WTC11 (cell line): ENCODE results near the gene KDF1. TPM values are rescaled to one million over a fixed set of nuclear protein-coding genes. Genes with fewer than 3 reads are reported as not detected.

Experiments used
- ARID4B ChIP-seq: sonication (generic); formaldehyde crosslinking; IDR thresholded peaks from 2 replicates; pipeline ENCODE4 v1.8.0; 2023; ENCODE audit warnings: missing genetic modification reagents, mild to moderate bottlenecking, borderline replicate concordance
- ATF1 ChIP-seq: sonication (generic); formaldehyde crosslinking; IDR thresholded peaks from 2 replicates; pipeline ENCODE4 v1.8.1; 2023; ENCODE audit warnings: mild to moderate bottlenecking, moderate library complexity, missing genetic modification reagents
- ATF6 ChIP-seq: sonication (generic); formaldehyde crosslinking; IDR thresholded peaks from 2 replicates; pipeline ENCODE4 v1.8.1; 2023; ENCODE audit warnings: mild to moderate bottlenecking, missing genetic modification reagents
- CREB1 ChIP-seq: sonication (generic); formaldehyde crosslinking; IDR thresholded peaks from 2 replicates; pipeline ENCODE4 v1.8.0; 2023; ENCODE audit warnings: mild to moderate bottlenecking, missing genetic modification reagents
- CTCF ChIP-seq: fragments of 200-600 bp; IDR thresholded peaks from 2 replicates; pipeline ENCODE4 v1.8.0; 2022; ENCODE audit warnings: antibody characterized with exemption
- ETV6 ChIP-seq: sonication (generic); formaldehyde crosslinking; IDR thresholded peaks from 2 replicates; pipeline ENCODE4 v1.8.1; 2022; ENCODE audit warnings: mild to moderate bottlenecking, missing genetic modification reagents
- FOXK1 ChIP-seq: sonication (generic); formaldehyde crosslinking; IDR thresholded peaks from 2 replicates; pipeline ENCODE4 v1.8.0; 2022; ENCODE audit warnings: mild to moderate bottlenecking, moderate library complexity, missing genetic modification reagents
- HMGXB4 ChIP-seq: sonication (generic); formaldehyde crosslinking; IDR thresholded peaks from 2 replicates; pipeline ENCODE4 v1.8.1; 2023; ENCODE audit warnings: mild to moderate bottlenecking, moderate library complexity, missing genetic modification reagents
- KAT7 ChIP-seq: sonication (generic); formaldehyde crosslinking; IDR thresholded peaks from 2 replicates; pipeline ENCODE4 v1.8.1; 2023; ENCODE audit warnings: missing genetic modification reagents, mild to moderate bottlenecking, borderline replicate concordance
- MAX ChIP-seq: sonication (generic); formaldehyde crosslinking; IDR thresholded peaks from 2 replicates; pipeline ENCODE4 v1.8.0; 2022; ENCODE audit warnings: mild to moderate bottlenecking, missing genetic modification reagents
- NFATC4 ChIP-seq: fragments of 250-450 bp; sonication (Bioruptor Pico); IDR thresholded peaks from 2 replicates; pipeline ENCODE4 v1.9.0; 2021; ENCODE audit warnings: mild to moderate bottlenecking
- PRRX2 ChIP-seq: fragments of 250-450 bp; sonication (Bioruptor Pico); IDR thresholded peaks from 2 replicates; pipeline ENCODE4 v1.8.0; 2021; ENCODE audit warnings: mild to moderate bottlenecking
- SP1 ChIP-seq: sonication (generic); formaldehyde crosslinking; conservative IDR thresholded peaks from 2 replicates; pipeline ENCODE4 v1.8.1; 2022; ENCODE audit warnings: missing genetic modification reagents
- TCF7 ChIP-seq: sonication (generic); formaldehyde crosslinking; IDR thresholded peaks from 2 replicates; pipeline ENCODE4 v1.8.0; 2022; ENCODE audit warnings: mild to moderate bottlenecking, low read depth, missing genetic modification reagents, moderate library complexity
- USF1 ChIP-seq: sonication (generic); formaldehyde crosslinking; IDR thresholded peaks from 2 replicates; pipeline ENCODE4 v1.8.0; 2022; ENCODE audit warnings: mild to moderate bottlenecking, missing genetic modification reagents
- ZMAT4 ChIP-seq: fragments of 250-450 bp; sonication (Bioruptor Pico); IDR thresholded peaks from 2 replicates; pipeline ENCODE4 v1.9.0; 2021; ENCODE audit warnings: mild to moderate bottlenecking
- ZNF121 ChIP-seq: sonication (generic); formaldehyde crosslinking; IDR thresholded peaks from 2 replicates; pipeline ENCODE4 v1.8.0; 2023; ENCODE audit warnings: missing genetic modification reagents
- ZNF232 ChIP-seq: sonication (generic); formaldehyde crosslinking; IDR thresholded peaks from 2 replicates; pipeline ENCODE4 v1.8.0; 2022; ENCODE audit warnings: mild to moderate bottlenecking, missing genetic modification reagents
- ZNF281 ChIP-seq: sonication (generic); formaldehyde crosslinking; IDR thresholded peaks from 2 replicates; pipeline ENCODE4 v1.8.0; 2023; ENCODE audit warnings: mild to moderate bottlenecking, missing genetic modification reagents
- ZNF423 ChIP-seq: fragments of 250-450 bp; sonication (Bioruptor Pico); IDR thresholded peaks from 2 replicates; pipeline ENCODE4 v2.1.2; 2022; ENCODE audit warnings: mild to moderate bottlenecking, moderate library complexity
- ZNF512 ChIP-seq: sonication (generic); formaldehyde crosslinking; IDR thresholded peaks from 2 replicates; pipeline ENCODE4 v1.8.1; 2022; ENCODE audit warnings: missing genetic modification reagents, borderline replicate concordance
- ZNF671 ChIP-seq: fragments of 250-450 bp; sonication (Bioruptor Pico); IDR thresholded peaks from 2 replicates; pipeline ENCODE4 v1.8.0; 2021; ENCODE audit warnings: mild to moderate bottlenecking
- total RNA-seq: library from RNA; stranded (reverse); gene quantifications from 3 replicates; pipeline ENCODE4 v1.2.3, GENCODE V29; 2021

KDF1 gene
- total RNA-seq, 1 experiment from 2014 or later: 19.0 TPM

- TF ChIP-seq ARID4B (peak; percentile 9; the same call in 1 of the 2 replicates), ZNF512 (CRISPR knock-in tag) (no peak), KAT7 (CRISPR knock-in tag) (peak; percentile 44; the same call in 1 of the 2 replicates), FOXK1 (CRISPR knock-in tag) (peak; percentile 77), CREB1 (CRISPR knock-in tag) (no peak), ZNF232 (CRISPR knock-in tag) (peak; percentile 65; the same call in 1 of the 2 replicates), ZNF671 (peak; percentile 90), ZNF281 (CRISPR knock-in tag) (no peak), SP1 (peak; percentile 89), ZMAT4 (CRISPR knock-in tag) (peak; percentile 88), HMGXB4 (0 out of 2 replicates have a peak, but pooled peaks have one; percentile 22), ZNF423 (CRISPR knock-in tag) (no peak), ZNF121 (peak; percentile 89), ATF1 (no peak), TCF7 (CRISPR knock-in tag) (no peak), PRRX2 (peak; percentile 71; the same call in 1 of the 2 replicates), ATF6 (CRISPR knock-in tag) (no peak), ETV6 (CRISPR knock-in tag) (0 out of 2 replicates have a peak, but pooled peaks have one; percentile 43), USF1 (no peak), MAX (CRISPR knock-in tag) (peak; percentile 57), CTCF (no peak), NFATC4 (CRISPR knock-in tag) (peak; percentile 85; the same call in 1 of the 2 replicates)
Measured at GRCh38 chr1:26993237-26994019, 33.2 kb upstream of the KDF1 start, which contains the start of gene TRNP1 (continued).
